ENCODE measurements around the gene XAB2.

DNA sequence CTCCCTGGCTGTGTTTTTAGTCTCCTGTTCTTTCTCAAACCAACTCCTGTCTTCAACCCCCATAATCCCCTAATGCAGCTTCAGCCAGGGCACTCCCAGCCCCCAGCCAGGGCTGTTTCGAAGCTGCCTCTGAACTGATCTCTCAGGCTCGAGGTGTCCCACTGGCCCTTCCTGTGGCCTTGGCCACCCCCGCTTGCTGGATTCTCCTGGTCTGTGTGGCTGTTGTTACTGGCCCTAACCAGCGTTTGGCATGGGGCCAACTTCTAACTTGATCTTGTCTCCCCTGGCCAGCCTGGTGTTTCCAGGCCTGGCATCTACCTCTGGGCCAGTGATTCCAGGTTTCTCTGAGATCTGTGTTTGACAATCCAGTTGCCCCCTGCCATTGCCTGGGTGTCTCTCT, 11.0 kb downstream of the XAB2 start:
- TF ChIP-seq POLR2A (IDR thresholded peaks at IDR 0.05; ENCODE audit: low read length) (no peak), GATA1 (IDR thresholded peaks at IDR 0.05; ENCODE audit: low read depth, low read length) (no peak)

Data from erythroblast (primary cell).